ENCODE measurements around the gene AGRN.

DNA sequence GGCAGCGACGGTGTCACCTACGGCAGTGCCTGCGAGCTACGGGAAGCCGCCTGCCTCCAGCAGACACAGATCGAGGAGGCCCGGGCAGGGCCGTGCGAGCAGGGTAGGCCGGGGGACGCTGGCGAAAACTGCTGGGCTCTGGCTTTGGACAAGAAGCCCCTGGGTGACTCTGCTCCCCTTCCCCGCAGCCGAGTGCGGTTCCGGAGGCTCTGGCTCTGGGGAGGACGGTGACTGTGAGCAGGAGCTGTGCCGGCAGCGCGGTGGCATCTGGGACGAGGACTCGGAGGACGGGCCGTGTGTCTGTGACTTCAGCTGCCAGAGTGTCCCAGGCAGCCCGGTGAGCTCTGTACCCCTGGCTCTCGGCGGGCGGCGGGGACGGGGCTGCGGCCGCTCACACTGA is 24.0 kb downstream of the AGRN start:
- TF ChIP-seq, protein P1, sequence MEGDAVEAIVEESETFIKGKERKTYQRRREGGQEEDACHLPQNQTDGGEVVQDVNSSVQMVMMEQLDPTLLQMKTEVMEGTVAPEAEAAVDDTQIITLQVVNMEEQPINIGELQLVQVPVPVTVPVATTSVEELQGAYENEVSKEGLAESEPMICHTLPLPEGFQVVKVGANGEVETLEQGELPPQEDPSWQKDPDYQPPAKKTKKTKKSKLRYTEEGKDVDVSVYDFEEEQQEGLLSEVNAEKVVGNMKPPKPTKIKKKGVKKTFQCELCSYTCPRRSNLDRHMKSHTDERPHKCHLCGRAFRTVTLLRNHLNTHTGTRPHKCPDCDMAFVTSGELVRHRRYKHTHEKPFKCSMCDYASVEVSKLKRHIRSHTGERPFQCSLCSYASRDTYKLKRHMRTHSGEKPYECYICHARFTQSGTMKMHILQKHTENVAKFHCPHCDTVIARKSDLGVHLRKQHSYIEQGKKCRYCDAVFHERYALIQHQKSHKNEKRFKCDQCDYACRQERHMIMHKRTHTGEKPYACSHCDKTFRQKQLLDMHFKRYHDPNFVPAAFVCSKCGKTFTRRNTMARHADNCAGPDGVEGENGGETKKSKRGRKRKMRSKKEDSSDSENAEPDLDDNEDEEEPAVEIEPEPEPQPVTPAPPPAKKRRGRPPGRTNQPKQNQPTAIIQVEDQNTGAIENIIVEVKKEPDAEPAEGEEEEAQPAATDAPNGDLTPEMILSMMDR (IDR thresholded peaks at IDR 0.05) = no peak
- no peak for TF ChIP-seq POLR2A (IDR thresholded peaks at IDR 0.05)
